ENCODE results near the gene GHR.

Gene GHR

DNA sequence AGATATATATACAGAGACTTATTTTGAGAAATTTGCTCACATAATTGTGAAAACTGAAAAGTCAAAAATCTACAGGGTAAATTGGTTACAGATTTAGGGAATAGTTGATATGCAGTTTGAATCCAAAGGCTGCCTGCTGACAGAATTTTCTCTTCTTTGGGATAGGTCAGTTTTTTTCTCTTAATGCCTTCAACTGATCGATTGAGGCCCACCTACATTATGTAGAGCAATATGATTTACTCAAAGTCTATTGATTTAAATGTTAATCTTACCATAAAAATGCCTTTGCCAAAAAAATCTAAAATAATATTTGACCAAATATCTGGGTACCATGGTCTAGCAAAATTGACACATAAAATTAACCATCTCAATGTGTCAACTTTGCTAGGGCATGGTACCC is 3.9 kb upstream of the GHR start:
- Histone ChIP-seq H3K4me1 (ENCODE audit: low read length) (no peaks in the 10 kb centered on the region), H2AFZ (ENCODE audit: low read length) (no peak overlapping the region), H3K27ac (ENCODE audit: low read length) (no peak overlapping the region), H3K27me3 (replicated peaks; ENCODE audit: insufficient read depth, low read length) (no peaks in the 10 kb centered on the region), H3K9me2 (replicated peaks; ENCODE audit: insufficient read depth, low read length) (no peaks in the 10 kb centered on the region), H3K9ac (ENCODE audit: low read length) (no peak overlapping the region), H3F3A (ENCODE audit: insufficient read depth, low read length) (no peaks in the 10 kb centered on the region), H3K36me3 (replicated peaks; ENCODE audit: insufficient read depth, low read length) (no peaks in the 10 kb centered on the region), H3K9me3 (replicated peaks; ENCODE audit: insufficient read depth, low read length) (no peaks in the 10 kb centered on the region), H3K79me2 (ENCODE audit: low read length) (no peaks in the 10 kb centered on the region), H4K20me1 (ENCODE audit: insufficient read depth, low read length) (no peaks in the 10 kb centered on the region), H3K4me2 (ENCODE audit: low read depth, low read length) (no peak overlapping the region), H3K4me3 (ENCODE audit: low read length) (no peak overlapping the region)
- no peak for TF ChIP-seq EZH2 (optimal IDR thresholded peaks at IDR 0.05; ENCODE audit: low read depth, low read length)
- TF ChIP-seq EZH2phosphoT487 (IDR thresholded peaks at IDR 0.05; ENCODE audit: low read length): no peak
- no peak for TF ChIP-seq CTCF (IDR thresholded peaks at IDR 0.05; ENCODE audit: low read length)
- DNase-seq: no peak

- no peaks in the 10 kb centered on the region for H3K36me3 ChIP-seq (replicated peaks; ENCODE audit: insufficient read depth, low read length)
- no peaks in the 10 kb centered on the region for H3K79me2 ChIP-seq (ENCODE audit: low read length)
- H3K9me3 ChIP-seq (replicated peaks; ENCODE audit: insufficient read depth, low read length): no peaks in the 10 kb centered on the region
- no peak for DNase-seq
- no peaks in the 10 kb centered on the region for H3K9me2 ChIP-seq (replicated peaks; ENCODE audit: insufficient read depth, low read length)
- no peaks in the 10 kb centered on the region for H3K27me3 ChIP-seq (replicated peaks; ENCODE audit: insufficient read depth, low read length)
- H4K20me1 ChIP-seq (ENCODE audit: insufficient read depth, low read length): no peaks in the 10 kb centered on the region
- H2AFZ ChIP-seq (ENCODE audit: low read length): no peak overlapping the region; the same call in 1 of the 2 replicates
- H3K4me1 ChIP-seq (ENCODE audit: low read length): no peaks in the 10 kb centered on the region
- H3F3A ChIP-seq (ENCODE audit: insufficient read depth, low read length): no peaks in the 10 kb centered on the region
- no peak overlapping the region for H3K9ac ChIP-seq (ENCODE audit: low read length)
- H3K27ac ChIP-seq (ENCODE audit: low read length): no peak overlapping the region
- H3K4me2 ChIP-seq (ENCODE audit: low read depth, low read length): no peak overlapping the region
- TF ChIP-seq CTCF (IDR thresholded peaks at IDR 0.05; ENCODE audit: low read length) (no peak), EZH2phosphoT487 (IDR thresholded peaks at IDR 0.05; ENCODE audit: low read length) (no peak), EZH2 (optimal IDR thresholded peaks at IDR 0.05; ENCODE audit: low read depth, low read length) (no peak)
- H3K4me3 ChIP-seq (ENCODE audit: low read length): no peak overlapping the region
Measured at GRCh38 chr5:42422656-42423280, 471 bp upstream of the GHR start.

DNA sequence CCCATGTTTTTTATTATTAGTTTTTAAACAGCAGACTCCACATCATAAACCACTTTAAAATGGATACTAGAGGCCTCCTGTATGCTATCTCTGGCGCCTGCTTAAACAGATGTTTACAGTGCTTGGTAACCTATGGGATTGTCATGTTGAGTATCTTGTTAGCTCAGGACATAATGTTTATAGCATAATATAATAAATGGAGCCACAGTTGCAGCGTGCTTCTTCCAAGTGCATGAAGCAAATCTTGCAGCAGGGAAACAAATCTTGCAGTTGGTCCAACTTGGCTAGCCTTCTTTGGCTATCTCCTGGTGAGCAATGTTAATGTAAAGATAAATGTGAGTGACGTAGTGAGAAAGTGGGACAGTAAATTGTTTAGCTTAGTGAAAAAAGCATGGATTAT is 2.8 kb downstream of the GHR start:
- Histone ChIP-seq H3K36me3 (replicated peaks; ENCODE audit: insufficient read depth, low read length) (no peaks in the 10 kb centered on the region), H3K27me3 (replicated peaks; ENCODE audit: insufficient read depth, low read length) (no peaks in the 10 kb centered on the region), H3K4me2 (ENCODE audit: low read depth, low read length) (no peak overlapping the region), H2AFZ (ENCODE audit: low read length) (no peak overlapping the region), H3K9me2 (replicated peaks; ENCODE audit: insufficient read depth, low read length) (no peaks in the 10 kb centered on the region), H3F3A (ENCODE audit: insufficient read depth, low read length) (no peaks in the 10 kb centered on the region), H3K27ac (ENCODE audit: low read length) (no peak overlapping the region), H3K79me2 (ENCODE audit: low read length) (no peaks in the 10 kb centered on the region), H3K4me3 (ENCODE audit: low read length) (no peak overlapping the region), H4K20me1 (ENCODE audit: insufficient read depth, low read length) (no peaks in the 10 kb centered on the region), H3K9me3 (replicated peaks; ENCODE audit: insufficient read depth, low read length) (no peaks in the 10 kb centered on the region), H3K4me1 (ENCODE audit: low read length) (no peaks in the 10 kb centered on the region), H3K9ac (ENCODE audit: low read length) (no peak overlapping the region)
- TF ChIP-seq EZH2phosphoT487 (IDR thresholded peaks at IDR 0.05; ENCODE audit: low read length) (no peak), CTCF (IDR thresholded peaks at IDR 0.05; ENCODE audit: low read length) (no peak), EZH2 (optimal IDR thresholded peaks at IDR 0.05; ENCODE audit: low read depth, low read length) (no peak)
- no peak for DNase-seq
